Omental fat pad (tissue), 4 donors: ENCODE data around the gene SDHAF1. TPM values are rescaled to one million over a fixed set of nuclear protein-coding genes. Genes with fewer than 3 reads are reported as not detected.
"Not testable (repeated sequence)": the region's sequence is repeated elsewhere in the genome, so short reads cannot be mapped to it uniquely, and the experiment has no call there.

Experiments used
- ATAC-seq: fragments of 150-250 bp; one replicate; pipeline ENCODE4 v1.9.1; 2016; ENCODE audit warnings: mild to moderate bottlenecking, moderate library complexity; ENCODE audit not compliant: low FRiP score
- DNase-seq: peaks from one replicate; pipeline ENCODE4 v3.0.0-alpha.2; 2019; ENCODE audit warnings: low spot score
- CTCF ChIP-seq, 3 donors: fragments of 450-650 bp; IDR thresholded peaks; one replicate each; pipeline ENCODE4 v1.5.1; 2016 to 2017; ENCODE audit warnings: antibody characterized with exemption in 3 of 3, mild to moderate bottlenecking in 3 of 3, moderate library complexity in 2 of 3
- total RNA-seq, 4 donors: library from RNA; depleted of rRNA; stranded (reverse); fragments of >200 nt; gene quantifications; one replicate each; pipeline ENCODE4 v1.1.0, GENCODE V29; 2016

SDHAF1 gene
- total RNA-seq, 4 donors from 2014 or later: 19.0 to 53.8 (median 32.2) TPM

DNA sequence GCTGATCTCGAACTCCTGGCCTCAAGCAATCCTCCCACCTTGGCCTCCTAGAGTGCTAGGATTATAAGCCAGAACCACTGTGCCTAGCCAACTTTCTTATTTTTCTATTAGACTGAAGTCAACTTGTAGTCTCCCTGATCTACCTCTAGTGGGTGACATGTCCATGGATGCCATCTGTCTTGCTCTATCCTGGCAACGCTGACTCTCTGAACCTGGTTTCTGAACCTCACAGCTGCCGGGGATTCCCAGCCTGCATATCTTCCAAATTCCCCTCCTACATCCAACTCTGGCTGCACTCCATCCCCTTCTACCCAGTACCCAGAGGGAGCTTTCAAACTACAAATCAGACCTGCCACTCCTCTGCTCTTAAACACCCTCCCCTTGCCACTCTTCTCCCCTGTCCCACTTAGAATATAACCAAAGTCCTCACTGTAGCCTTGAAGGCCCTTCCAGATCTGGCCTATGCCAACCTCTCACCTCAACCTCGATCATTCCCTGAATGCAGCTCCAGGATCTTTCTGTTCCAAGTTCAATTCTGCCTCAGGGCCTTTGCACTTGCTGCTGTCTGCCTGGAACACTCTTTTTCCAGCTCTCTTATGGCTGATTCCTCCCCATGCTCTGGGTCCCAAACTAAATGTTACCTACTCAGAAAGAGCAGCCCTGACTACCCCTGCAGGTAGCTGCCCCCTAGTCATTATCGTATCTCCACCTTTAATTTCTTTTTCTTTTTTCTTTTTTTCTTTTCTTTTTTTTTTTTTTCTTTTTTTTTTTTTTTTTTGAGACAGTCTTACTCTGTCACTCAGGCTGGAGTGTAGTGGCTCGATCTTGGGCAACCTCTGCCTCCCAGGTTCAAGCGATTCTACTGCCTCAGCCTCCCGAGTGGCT is 35.5 kb downstream of the SDHAF1 start:
- no peak for TF ChIP-seq CTCF (IDR thresholded peaks at IDR 0.05)
- no peak for ATAC-seq
- no peak for DNase-seq

DNA sequence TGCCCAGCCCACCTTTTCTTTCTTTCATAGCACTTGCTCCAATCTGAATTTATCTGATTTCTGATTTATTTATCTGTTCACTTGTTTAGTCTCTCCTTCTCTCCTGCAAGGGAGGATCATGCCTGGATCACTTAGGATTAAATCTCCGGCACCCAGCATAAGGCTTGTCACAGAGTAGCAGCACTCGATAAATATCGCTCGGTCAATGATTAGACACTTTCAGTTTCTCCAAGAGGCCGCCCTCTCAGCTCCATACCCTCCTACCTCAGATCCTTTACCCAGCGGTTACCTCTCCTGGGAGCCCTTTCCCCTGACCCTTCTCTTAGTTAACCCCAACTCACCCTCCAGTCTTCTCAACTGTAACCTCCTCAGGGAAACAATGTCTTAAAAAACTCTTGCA is 36.3 kb downstream of the SDHAF1 start:
- DNase-seq (no peak), ATAC-seq (no peak)
- no peak for TF ChIP-seq CTCF (IDR thresholded peaks at IDR 0.05)

DNA sequence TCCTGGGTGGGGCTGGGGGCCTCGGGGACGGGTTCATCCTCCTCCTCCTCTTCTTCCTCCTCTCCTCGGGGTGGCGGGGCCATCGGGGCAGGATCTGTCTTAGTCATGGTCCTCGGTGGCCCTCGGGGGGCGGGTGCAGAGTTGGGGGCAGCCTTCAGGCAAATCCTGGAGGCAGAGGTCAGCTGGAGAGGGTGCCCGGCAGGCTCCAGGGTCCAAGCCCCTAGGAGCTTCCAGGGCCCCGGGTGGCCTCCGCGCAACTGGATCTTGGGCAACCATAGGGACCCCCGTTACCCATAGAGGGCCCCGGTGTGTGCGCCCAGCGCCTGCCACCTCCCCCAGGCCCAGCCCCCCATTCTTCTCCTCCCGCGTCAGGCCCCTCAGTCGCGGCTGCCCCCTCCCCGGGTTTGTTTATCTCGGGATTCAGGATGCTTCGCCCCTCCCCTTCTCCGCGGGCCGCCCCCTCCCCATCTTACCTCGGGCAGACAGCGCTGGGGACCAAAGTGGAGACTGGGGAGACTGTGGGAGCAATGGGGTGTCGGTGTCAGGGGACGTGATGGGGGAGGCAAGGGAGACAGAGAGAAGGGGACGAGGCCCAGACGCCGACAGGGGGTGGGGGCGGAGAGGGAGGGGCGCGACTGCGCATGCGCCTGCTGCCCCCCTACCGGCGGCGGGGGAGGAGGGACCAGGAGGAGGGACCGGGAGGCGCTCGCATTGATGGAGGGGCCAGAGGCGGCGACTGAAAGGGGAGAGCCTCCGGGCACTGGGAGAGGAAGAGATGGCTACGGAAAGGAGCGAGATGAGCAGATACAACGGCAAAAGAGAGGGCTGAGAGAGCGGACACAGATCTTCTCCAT is 37.5 kb downstream of the SDHAF1 start, which contains the start of gene CLIP3:
Gene CLIP3, minus strand, starts transcription at position 623 of the 854 bp plus-strand sequence. Its CDS starts 516 bp downstream, at position 107.
- TF ChIP-seq CTCF (IDR thresholded peaks at IDR 0.05): no peak
- DNase-seq: no peak

GRCh38 chr19:36040495-36040894 is 45.5 kb downstream of the SDHAF1 start:
- ATAC-seq (no peak), DNase-seq (no peak)
- no peak for TF ChIP-seq CTCF (IDR thresholded peaks at IDR 0.05)

More for the DNA sequence above, 37.5 kb downstream of the SDHAF1 start, which contains the start of gene CLIP3:
- peak; percentile 45 for ATAC-seq

DNA sequence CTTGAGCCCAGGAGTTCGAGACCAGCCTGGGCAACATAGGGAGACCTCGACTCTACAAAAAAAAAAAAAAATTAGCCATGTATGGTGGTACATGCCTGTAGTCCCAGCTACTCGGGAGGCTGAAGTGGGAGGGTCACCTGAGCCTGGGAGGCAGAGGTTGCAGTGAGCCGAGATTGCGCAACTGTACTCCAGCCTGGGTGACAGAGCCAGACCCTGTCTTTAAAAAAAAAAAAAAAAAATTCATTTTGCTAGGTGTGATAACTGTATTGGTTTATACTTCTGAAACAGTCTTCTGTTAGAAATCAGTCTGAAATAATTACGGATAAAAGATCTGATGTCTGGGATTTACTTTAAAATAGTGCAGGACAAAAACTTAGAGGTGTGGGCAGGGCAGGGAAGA is 46.1 kb downstream of the SDHAF1 start:
- not testable (repeated sequence) for DNase-seq, ATAC-seq

GRCh38 chr19:36041831-36042230 is 46.8 kb downstream of the SDHAF1 start:
- TF ChIP-seq CTCF (IDR thresholded peaks at IDR 0.05): no peak
- ATAC-seq: peak; percentile 89

GRCh38 chr19:36043952-36044351 is 49.0 kb downstream of the SDHAF1 start:
- no peak for DNase-seq
- no peak for TF ChIP-seq CTCF (IDR thresholded peaks at IDR 0.05)
- no peak for ATAC-seq

More at GRCh38 chr19:36041831-36042230, 46.8 kb downstream of the SDHAF1 start:
- no peak for DNase-seq
